OCI-M1 (cell line): ENCODE results near the gene NRROS.

Experiments
- DNase-seq: peaks from one replicate; lab custom pipeline; 2025; lab: John Stamatoyannopoulos, UW

The NRROS gene

DNA sequence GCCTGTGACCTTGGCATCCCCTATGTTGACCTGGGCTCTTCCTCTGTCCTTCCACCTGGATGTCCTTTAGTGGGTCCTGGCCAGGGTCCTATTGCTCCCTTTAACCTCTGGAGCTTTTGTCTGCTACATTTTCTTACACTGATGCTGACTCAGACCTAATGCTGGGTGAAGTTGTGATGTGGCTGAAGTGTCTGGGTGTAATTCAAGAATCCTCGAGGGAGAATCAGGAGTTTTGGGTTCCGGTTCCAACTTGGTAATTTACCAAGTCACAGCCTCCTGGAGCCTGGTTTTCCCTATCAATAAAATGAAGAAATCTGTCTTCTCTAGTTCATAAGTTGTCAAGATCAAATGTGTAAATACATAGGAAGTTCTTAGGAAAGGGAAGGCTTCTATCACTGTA, 46.9 kb downstream of the NRROS start:
- DNase-seq: no peak

GRCh38 chr3:196688349-196688748, 48.9 kb downstream of the NRROS start:
- DNase-seq: peak; percentile 74

- no peak for DNase-seq
Observed at GRCh38 chr3:196689941-196690660, 50.6 kb downstream of the NRROS start.

GRCh38 chr3:196691386-196691785, 51.9 kb downstream of the NRROS start:
- DNase-seq: no peak

- peak; percentile 49 for DNase-seq
Observed at GRCh38 chr3:196694202-196694638, 54.7 kb downstream of the NRROS start.

- DNase-seq: no peak
Observed at GRCh38 chr3:196694941-196695848, 55.7 kb downstream of the NRROS start.

GRCh38 chr3:196695849-196696226, 56.3 kb downstream of the NRROS start:
- DNase-seq: no peak

DNA sequence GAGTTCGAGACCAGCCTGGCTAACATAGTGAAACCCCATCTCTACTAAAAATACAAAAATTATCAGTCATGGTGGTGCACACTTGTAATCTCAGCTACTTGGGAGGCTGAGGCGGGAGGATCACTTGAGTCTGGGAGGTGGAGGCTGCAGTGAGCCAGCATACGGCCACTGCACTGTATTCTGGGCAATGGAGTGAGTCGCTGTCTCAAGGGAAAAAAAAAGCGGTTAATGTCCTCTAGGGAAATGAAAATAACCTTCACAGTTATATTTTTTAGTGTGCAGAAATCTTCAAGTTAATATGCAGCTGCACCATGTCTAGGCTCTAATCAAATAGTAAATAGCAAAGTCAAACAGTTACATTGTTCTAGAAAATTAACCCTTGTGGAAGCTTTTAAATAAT, 57.8 kb downstream of the NRROS start:
- DNase-seq: no peak

DNA sequence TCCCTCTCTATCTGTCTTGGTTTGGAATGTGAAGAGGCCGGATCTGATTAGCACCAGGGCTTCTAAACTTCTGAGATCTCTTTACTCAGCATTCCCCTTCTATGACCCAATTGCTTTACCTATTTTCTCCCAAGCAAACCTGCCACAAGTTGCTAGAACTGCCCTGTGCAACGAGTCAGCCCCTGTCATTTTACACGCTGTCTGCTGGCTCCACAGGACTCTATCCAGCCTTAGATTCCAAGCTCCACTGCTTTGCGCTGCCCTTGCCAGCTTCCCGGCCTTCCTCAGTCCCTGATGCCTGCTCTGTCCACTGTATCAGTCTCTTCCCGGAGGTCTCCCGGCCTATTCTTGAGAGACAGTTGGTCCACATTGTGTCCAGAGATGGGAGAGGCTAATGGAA, 60.3 kb downstream of the NRROS start:
- no peak for DNase-seq

DNA sequence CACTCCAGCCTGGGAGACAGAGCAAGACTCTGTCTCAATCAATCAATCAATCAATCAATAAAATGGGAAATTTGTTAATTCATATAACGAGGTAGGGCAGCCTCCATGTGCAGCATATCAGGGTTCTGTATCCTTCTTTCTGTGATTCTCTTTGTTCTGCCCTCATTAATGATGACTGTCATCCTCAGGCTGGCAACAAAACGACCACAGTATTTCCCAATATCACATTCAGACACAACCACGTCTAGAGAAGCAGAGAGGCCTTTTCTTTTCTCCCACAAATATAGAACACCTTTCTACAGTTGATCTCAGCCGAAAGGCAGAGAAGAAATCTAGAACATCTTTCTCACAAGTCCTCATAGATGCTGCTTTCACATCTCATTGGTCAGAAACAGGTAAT, 61.3 kb downstream of the NRROS start:
- DNase-seq: no peak

DNA sequence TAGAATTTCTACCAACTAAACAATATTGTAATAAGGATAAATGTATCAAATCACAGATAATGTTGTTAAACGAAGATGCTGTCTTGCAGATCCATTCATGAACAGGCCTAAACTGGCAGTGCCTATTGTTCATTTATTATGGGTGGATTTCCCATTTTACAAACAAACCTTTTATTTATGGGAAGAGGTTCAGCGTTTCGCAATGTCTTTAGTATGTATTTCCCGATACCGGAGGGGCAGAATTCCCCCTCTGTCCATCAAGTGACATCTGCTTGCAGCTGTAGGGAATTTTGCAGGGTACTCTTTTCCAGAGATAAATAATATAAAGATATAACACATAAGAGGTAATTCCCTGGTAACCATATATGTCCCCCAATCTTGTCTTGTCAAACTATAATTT, 66.8 kb downstream of the NRROS start:
- DNase-seq: no peak

DNA sequence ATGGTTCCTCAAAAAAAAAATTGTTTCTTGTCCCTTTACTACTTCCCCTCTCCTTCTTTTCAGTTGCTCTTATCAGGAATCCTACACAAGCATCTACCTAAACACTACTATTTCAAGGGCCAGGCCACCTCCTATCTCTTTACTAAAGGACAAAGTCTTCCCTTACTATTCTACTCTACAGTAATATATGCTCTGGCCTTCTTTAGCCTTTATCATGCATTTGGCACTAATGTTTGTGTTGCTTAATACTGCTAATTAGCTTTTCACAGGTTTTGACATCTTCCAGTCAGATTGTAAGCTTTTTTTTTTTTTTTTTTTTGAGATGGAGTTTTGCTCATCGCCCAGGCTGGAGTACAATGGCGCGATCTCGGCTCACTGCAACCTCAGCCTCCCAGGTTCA, 67.2 kb downstream of the NRROS start:
- no peak for DNase-seq

GRCh38 chr3:196707566-196707965, 68.1 kb downstream of the NRROS start:
- DNase-seq: no peak

- no peak for DNase-seq
Observed at GRCh38 chr3:196708467-196708866, 69.0 kb downstream of the NRROS start.
